Measurements from ENCODE around the gene DPYSL4.
A peak's percentile ranks its signal among the peaks of the same experiment; 100 is the strongest.

Gene DPYSL4

DNA sequence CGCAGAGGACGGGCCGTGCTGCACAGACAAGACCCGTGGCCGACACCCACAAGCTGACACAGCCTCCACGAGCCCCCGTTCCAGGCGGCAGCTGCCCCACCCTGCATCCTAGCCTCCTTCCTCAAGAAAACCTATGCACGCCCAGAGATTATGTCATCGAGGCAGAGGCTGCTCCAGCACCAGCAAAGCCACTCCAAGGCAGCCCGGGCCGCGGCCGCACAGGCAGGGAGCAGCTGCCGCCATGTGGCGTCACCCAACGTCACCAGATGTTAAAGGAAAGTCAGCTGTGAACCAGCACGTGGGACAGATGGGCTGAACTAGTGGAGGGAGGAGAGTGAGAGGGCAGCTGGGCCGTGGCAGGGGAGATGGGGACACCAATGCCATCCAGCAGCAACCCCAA is 61.2 kb downstream of the DPYSL4 start:
- DNase-seq, result no peak

DNA sequence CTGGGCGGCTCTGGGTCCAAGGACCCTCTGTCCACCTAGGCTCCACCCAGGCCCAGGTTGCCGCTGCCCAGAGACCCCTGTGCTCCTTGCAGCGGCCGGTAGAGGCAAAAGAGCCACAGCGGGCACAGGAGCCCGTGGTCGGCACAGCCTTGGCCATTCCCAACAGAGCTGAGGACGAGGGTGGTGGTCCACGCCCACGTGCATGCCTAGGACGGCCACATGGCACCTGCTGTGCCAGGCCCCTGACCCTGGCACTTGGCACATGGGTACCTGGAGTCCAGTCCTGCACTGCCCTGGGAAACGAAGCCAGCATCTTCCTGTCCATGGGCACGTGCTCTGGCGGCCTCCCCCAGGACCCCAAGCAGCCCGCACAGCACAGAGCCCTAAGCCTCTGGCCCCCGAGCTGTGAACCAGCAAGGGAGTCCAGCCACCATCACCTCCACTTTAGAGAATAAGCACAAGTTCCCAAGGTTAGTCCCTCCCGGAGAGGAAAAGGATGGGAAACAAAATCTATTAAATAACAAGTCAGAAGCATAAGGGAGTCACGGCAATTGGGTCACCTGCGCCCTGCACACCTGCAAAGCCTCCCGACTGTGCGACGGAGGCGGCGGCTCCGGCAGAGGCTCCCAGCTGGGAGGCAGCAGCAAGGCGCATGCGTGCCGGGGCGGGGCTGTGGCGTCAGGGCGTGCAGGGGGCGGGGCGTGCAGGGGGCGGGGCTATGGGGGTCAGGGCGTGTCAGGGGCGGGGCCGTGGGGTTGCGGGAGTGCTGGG is 61.9 kb downstream of the DPYSL4 start:
- peak; percentile 17 to 31 for DNase-seq

DNA sequence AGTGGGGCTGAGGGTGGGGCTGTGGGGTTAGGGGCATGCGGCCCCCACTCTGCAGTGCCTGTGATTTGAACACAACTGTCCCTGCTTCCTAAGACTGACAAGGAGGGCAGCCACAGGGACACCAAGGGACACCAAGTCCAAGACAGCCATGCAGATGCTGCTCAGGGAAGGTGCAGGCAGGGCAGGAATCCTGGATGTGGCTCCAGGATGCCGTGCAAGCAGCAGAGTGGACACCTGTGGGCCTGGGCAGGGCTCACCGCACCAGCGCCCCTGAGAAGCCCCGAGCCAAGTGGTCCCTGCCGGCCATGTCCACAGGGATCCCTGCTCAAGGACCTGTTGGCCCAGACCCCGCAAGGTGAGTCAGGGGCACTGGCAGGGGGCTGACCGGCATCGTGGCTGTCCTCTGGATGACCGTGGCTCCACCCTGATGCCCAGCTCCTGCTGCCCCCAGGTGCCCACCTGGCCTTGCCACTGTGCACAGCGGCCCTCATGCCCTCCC is 62.5 kb downstream of the DPYSL4 start:
- no peak for DNase-seq

DNA sequence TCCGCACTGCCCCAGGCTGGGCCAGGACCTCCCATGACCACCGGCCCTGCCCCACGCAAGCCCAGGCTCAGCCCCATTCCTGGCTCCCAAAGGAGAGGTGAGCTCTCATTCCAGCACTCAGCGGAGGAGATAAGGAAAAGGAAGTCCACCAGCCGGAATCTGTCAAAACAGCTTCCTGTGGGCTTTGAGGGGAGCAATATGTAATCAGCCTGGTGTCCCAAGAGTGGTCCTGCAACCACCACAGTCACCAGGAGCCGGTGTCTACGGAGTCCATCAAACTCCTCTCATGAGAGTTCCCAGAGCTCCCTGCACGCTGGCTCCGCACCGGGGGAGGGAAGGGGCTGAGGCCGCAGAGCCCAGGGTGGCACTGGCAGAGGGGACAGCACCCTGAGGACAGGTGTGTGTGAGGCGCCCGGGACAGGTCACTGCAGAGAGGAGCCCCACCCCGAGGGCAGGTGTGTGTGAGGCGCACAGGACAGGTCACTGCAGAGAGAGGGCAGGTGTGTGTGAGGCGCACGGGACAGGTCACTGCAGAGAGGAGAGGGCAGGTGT is 63.2 kb downstream of the DPYSL4 start:
- DNase-seq, result no peak

DNA sequence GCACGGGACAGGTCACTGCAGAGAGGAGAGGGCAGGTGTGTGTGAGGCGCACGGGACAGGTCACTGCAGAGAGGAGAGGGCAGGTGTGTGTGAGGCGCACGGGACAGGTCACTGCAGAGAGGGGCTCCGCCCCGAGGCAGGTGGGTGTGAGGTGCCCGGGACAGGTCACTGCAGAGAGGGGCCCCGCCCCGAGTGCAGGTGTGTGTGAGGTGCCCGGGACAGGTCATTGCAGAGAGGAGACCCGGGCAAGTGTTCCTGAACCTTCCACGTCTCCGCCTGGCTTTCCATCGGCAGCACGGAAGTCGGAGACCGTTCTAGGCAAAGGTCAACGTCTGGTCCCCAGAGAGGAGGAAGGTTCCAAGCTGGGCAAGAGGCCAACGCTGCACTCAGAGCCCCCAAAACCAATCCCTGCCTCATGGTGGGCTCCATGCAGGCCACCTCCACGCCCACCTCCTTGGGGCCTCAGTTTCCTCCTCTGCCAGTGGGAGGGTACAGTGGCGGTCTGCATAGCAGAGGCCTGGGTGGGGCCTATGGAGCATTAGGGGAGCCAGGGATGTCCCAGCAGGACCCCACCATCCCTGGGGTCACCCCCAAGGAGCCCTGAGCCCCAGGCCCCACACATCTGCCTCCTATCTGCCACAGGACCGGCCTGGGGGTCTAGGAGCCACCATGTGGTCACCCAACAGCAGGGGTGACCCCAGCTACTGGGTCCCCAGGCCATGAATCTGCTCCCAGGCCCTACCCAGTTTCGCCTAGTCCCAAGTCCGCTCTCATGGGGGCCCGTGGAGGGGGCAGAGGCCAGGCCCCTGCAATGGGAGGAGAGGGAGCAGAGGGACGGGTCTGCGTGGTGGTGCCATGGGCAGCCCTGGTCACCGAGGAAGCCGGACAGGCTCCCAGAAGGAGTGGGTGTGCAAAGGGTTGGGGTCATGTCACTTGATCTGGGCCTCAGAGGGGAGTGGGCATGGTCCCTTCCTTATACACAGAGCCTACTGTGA is 64.0 kb downstream of the DPYSL4 start:
- DNase-seq, result no peak

DNA sequence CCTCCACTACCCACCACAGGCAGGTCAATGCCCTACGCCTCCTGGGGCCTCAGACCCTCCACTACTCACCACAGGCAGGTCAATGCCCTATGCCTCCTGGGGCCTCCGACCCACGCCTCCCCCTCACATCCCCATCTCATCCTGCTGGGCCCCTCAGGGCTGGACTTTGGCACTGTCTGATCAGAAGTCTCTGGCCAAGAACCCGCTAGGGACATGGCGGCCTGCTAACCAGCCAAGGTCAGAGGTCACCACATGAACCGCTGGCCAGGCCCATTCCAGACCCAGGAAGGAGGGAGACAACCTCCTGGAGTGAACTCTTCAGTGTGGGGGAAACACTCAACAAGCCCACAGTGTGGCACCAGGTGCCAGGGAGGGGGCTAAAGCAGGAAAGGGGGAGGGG is 65.2 kb downstream of the DPYSL4 start:
- DNase-seq, result no peak

DNA sequence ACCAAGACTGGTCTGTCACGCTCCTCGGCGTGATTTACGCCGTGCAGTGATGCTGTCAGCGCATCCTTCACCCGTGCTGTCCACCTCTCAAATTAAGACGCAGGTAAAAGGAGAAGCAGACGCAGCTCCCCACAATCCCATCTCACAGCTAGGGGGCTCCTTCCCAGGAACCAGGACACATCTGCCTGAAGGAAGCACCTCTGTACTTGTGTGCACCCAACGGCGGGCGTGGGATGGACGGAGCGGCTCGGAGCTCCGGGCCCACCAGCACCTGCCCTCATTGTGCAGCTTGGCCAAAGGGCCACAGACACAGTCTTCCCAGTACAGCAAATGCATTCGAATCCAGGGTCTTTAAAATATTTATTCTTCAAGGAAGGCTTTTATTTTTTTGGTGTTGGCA is 65.7 kb downstream of the DPYSL4 start:
- DNase-seq, result no peak

DNA sequence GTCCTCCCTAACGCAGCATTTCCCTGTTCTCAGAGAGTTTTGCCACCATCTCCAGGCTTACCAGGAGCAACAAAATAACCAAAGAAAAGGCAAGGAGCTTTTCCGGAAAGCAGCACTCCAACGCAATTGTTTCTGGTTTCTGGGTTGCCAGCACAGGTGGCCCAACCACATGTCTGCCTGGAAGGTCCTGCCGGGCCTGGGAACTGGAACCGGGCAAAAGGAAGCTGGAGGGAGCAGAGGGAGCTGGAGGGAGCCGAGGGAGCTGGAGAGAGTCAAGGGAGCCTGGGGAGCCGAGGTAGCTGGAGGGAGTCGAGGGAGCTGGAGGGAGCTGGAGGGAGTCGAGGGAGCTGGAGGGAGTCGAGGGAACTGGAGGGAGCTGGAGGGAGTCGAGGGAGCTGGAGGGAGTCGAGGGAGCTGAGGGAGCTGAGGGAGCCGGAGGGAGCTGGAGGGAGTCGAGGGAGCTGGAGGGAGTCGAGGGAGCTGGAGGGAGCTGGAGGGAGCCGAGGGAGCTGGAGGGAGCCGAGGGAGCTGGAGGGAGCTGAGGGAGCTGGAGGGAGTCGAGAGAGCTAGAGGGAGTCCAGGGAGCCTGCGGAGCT is 66.4 kb downstream of the DPYSL4 start:
- no peak for DNase-seq

DNA sequence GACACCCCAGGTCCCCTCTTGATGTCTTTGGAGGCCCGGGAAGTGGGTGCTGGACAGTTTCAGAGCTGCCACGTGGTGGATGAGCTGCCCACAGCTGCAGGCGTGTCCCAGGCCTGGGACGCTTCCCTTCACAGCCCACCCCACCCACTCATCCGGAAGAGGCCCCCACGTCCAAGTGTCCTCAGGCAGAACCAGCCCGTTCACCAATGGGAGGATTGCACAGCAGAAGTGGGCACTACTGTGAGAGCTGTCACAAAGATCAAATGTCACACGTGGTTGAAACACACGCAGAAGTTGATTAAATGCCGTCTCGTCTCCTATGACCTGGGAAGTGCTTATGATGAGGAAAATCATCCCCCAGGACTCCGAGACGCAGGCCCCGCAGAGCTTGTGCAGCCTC is 68.1 kb downstream of the DPYSL4 start:
- no peak for DNase-seq
